OCI-M2 (cell line): ENCODE results near the gene PLEKHS1.

Source experiments
- DNase-seq: peaks from one replicate; lab custom pipeline; 2025; ENCODE audit not compliant: unreplicated experiment; lab: John Stamatoyannopoulos, UW

Gene PLEKHS1

DNA sequence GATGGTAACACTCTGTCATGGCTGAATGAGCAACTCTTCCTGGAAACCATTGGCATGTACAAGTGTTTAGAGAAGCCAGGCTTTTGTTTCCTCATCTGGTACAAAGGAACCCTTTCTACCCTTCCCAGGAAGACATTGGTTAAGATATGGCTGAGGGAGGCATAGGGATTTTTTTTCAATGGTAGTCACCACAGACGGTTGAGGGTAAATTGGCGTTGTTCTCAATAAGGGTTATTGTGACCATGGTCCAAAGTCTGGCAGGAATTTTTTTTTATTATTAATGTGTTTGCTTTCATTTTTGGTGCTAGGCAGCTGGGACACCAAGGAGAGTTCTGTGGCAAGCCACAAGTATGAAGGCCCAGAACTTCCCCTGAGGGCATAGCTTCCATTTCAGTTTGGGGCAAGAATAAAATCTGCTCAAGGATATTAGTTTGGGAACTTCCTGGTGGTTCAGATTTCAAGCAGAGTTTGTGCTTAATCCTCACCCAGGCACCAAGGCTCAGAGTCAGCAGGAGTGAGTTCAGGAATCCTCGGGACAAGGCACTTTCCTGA, at the start of gene PLEKHS1:
TSS of gene PLEKHS1 (plus strand) at position 502 of the 552 bp plus-strand sequence. CDS start 3,596 bp downstream, outside the sequence.
- DNase-seq: no peak

DNA sequence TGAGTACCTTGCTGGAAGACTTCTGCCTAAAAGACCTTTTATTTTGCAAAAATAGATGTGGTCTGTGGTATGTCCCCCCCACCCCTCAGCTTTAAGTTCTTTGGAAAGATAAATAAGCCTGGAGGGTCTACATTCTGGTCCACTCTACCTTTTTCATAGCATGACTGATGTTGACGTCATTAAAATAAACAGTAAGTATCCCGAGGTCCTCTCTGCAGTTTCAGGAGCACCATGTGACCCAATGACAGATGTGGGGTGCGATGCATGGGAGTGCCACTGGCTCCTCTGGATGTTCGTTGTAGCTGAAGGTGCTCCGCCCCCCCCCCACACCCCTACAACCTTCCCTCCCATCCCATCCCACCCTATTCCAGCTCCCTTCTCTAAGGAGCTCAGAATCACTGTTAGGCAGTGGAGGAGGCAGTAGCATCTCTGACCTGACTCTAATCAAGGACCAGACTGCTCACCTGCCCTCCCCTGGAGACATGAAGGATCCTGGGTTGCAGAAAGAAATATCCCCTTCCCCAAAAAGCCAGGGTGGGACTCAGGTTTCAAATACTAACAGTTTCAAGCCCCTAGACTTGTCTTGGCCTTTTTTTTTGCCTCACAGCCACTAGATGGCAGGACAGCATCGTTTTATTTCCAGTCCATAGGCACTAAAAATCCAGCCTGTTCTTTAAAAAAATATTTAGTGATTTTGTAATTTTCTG, 46.7 kb upstream of the PLEKHS1 start:
- DNase-seq: no peak

DNA sequence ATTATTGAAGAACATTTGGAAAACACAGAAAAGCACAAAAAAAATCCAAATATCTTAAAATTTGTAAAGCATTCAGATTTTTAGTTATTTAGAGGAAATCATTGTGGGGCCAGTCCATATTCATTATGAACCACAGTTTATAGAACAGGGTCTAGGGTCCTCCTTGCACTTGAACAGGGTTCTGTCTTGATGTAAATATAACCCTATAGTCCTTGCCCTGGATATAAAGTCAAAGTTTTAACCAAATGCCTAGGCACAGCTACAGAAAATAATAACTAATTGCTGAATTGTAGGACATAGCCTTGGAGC, 46.2 kb upstream of the PLEKHS1 start:
- DNase-seq: no peak

DNA sequence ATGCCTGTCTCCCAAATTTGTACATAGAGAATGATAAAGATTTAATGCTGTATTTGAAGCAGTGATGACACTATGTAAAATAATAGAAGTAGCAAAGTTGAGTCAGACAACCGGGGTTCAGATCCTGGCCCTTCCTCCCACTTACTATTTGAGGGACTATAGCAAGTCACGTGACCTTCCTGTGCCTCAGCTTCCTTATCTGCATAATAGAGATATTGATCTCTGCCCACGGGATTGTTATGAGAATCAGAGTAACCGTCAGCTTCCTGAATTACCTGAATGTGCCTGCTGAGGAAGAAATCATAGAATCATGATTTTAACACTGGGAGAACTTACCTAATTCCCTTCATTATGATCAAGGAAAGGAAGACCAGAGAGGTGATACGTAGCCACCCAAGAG, 44.9 kb upstream of the PLEKHS1 start:
- no peak for DNase-seq

DNA sequence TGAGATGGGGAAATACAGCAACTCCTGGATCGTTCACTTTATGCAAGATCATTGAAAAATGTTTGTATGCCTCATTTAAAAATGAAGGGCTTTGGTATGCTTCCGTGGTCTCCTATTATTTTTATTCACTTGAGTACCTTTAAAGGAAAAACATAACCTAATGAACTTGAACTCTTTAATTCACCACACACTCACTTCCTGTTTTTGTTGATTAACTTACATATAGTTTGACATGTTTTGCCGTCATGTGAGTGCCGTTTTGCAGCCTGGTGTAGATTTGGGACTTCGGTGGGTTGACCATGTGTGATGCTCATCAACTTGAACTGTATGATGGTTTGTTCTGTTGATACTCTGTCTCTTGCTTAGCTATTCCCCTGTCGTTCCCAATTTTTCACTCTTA, 42.8 kb upstream of the PLEKHS1 start:
- DNase-seq: no peak

DNA sequence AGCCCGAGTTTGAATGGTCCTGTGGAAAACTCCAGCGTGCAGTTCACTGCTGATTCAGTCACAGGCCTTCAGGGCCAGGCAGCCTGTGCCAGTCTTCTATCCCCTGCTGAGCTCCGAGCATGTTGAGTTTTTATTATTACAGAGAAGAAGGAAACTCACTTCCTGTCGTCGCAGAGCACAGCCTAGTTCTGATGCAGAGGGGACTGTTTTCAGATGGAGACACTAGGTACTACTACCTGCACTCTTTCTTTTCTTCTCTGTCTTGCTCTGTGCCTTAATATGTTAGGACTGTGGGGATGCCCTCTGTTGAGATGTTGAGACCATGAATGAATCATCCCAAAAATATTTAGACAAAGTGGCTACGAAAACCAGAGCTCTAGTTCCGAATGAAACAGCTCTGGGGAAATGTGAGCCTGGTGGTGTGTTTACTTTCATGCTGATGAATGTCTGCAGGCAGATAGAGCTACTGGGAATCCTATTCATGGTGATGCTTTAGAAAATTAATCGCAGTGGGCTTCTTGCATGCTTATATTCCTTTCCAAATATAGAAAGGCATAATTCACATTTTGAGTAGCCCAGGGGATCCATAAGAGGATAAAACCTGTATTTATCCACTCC, 42.2 kb upstream of the PLEKHS1 start:
- no peak for DNase-seq

DNA sequence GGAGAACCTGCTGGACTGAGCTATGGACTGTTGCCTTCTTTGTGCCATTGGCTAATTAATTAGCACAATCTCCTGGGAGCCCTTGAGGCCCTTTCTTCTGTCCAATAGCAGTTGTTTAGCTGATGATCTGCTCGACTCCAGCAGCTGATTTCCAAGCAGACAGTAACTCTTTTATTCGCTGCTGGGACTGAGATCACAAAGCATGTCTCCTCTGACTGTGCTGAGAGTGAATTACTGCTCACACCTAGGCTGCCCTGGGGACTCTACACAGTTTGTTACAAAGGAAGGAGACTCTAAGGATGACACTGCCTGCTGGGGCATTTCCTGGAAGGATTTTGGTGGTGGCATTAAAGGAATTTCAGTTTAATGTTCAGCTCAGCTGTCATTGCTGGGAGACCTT, 40.3 kb upstream of the PLEKHS1 start:
- DNase-seq: no peak

DNA sequence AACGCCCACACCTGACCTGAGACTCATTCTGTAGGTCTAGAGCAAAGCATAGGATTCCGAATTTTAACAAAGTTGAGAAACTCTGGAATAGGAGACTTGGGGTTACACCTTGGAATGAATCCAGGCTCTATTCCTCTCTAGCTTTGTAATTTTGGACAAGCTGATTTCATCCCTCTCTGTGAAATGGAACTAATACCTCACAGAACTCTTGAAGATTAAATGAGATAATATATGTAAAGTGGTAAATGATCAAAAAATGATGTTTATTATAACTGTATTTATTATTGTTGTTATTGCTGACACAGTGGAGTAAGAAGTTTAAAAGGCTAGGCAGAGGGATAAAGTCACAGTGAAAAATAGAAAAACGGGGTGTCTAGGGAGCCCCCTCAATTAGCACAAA, 39.5 kb upstream of the PLEKHS1 start:
- no peak for DNase-seq

DNA sequence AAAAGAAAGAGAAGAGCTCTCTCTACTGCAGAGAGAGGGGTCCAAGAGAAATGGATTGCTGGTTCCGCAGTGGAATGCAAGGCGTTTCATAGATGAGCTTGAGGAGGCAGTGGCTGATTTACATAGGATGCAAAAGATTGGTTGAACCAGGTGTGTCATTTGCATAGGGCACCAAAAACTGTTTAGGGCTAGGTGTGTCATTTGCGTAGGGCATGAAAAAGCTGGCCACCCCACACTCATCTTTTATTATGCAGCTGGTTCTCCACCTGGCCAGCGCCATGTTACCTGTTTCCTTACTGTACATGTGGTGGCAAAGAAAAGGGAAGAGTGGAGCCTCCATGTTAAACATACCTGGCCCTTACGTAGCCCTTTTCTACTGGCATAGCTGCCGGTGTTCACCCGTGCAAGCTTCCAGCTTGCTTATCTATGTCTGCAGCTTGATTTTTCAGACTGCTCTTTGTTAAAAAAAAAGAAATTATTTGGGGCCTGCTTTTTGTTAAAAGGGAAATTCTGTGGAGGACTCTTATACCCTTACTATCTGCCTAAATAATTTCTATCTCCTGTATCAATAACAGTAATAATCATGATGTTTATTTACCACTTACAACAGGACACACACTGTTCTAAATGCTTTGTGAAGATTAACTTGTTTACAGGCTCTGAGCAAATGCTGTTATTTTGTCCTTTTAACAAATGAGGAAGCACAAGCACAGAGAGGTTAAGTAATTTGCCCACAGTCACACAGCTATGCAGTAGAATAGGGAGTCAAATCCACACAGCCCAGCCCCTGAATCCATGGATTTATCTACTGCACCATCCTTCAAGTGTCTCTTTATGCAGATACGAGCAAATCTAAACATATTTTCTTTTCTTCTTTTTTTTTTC, 38.5 kb upstream of the PLEKHS1 start:
- DNase-seq: no peak

DNA sequence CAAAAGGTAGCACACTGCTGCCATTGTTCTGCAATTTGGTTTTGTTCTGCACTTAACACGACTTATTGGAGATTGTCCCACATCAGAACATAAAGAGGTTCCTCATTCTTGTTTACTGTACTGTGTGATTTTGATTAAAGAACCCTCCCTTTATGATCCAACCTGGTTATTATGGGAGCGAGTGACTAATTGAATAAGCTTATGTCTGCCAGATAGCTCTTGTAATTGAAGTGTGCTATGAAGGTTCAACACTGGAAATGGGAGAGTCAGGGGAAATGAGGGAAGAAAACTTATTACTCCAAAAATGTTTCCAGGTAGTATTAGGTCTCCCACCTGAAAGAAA, 37.9 kb upstream of the PLEKHS1 start:
- no peak for DNase-seq

DNA sequence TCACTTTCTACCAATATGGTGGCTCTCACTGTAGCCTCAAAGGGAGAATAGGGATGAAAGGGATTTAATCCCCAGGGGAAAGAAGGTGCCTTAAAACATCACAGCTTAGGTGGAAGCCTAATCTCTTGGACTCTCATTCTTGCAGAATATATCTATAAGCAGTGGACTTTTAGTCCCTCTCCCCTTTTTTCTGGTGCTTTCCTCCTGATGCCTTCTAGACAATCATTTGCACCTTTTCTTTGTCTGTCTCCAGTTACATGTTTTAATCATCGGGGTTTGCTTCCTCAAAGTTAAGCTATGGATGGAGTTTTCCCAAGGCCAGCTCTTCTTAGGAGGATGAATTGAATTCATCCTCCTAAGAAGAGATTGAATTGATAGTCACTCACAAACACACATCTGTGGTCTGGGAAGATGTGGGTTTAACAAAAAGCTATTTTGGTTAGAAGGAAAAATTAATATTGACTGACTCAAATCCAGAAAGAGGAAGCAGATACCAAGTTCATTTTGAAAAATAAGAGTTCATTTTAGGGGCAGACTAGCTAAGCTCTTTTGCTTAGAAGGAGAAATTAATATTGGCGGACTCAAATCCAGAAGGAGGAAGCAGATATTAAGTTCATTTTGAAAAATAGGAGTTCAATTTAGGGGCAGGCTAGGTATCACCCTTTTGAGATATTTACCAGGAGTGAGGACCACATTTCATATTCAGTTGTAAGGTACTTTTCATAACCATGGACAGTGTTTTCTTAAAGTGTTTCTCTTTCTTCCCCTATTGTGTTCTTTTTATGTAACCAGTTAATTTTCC, 35.2 kb upstream of the PLEKHS1 start:
- DNase-seq: no peak

DNA sequence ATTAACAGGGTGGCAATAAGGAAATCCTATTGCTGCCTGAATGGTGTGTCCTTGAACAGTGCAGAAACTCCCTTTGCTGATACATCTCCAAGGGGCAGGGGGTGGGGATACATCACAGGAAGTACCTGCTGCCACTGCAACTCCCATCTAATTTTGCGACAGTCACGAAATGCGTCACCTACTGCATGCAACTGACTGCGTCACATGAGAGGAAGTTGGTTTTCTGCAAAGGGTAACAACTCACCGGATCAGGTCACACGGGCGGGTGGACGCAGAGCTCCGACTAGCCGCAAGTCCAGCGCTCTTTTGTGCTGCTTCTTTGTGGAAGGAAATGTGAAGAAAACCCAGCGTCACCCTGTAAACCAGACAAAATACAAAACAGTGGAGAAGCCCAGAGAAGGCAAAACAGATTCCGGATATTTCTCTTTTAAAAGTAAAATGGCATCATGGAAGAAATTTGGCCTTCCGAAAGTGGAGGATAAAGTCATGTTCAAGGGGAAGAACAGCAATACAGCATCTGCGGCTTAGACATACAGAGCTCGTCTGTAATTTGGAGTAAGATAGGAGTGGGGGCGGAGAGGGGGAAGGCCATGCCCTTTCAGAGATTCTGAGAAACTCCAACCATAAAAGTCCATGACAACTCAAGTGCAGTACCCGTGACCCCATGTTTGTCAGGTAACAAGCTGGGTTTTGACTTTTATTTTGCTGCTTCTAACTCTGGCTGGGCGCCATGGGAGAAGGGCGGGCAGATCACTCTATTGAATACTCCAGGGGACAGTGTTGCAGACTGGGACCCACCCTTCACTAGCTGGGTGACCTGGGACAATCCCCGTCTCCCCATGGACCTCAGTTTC, 32.3 kb upstream of the PLEKHS1 start:
- DNase-seq: no peak

DNA sequence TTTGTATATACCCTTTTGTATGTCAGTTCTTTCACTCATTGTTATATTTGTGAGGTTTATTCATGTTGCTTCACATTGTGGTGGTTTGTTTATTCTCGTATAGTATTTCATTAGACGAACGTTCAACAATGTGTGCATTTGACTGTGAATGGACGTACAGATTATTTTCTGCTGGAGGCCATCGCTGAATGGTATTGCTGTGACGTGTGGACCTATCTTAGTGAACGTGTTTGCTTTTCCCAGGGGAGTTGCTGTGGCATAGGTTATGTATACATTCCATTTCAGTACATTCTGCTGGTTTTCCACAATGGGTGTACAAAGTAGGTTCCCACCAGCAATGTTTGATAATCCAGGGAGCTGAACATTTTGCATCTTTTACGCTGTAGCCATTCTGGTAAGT, 31.1 kb upstream of the PLEKHS1 start:
- no peak for DNase-seq

DNA sequence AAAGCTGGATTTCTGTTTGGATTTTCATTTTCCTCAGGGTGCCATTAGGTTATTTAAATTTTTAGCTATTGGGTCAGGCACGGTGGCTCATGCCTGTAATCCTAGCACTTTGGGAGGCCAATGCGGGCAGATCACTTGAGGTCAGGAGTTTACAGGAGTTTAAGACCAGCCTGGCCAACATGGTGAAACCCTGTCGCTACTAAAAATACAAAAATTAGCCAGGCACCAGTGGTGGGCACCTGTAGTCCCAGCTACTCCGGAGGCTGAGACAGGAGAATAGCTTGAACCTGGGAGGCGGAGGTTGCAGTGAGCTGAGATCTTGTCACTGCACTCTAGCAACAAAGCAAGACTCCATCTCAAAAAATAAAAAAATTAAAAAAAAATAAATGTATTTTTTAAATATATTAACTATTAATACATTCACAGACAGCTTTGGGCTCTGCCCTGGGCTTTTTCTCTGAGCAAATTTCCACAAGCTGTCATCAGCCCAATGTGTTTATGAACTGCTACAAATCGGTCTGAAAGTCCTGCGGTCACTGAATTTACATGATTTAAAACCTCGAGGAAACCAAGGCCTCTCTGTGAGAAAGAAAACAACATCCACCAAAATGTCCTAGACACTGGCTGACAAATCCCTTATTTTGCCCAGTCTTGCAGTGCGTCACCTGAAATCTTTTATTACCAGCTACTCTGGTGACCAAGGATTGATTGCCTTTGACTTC, 19.2 kb upstream of the PLEKHS1 start:
- DNase-seq: no peak

DNA sequence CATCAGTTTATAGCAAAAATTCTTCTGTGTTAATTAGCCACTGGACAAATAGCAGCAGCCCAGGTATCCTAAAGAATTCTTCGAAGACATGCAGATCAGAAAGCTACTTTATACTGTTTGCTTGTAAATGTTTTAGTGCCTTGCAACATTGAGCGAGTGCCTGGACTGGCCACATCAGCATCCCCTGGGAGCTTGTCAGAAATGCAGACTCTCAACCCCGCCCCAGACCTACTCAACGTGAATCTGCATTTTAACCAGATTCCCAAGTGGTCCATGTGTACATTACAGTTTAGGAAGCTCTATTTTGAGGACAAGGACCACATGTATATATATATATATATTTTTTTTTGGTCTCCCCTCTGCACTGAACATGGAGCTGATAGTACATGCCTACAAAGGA, 18.5 kb upstream of the PLEKHS1 start:
- no peak for DNase-seq

DNA sequence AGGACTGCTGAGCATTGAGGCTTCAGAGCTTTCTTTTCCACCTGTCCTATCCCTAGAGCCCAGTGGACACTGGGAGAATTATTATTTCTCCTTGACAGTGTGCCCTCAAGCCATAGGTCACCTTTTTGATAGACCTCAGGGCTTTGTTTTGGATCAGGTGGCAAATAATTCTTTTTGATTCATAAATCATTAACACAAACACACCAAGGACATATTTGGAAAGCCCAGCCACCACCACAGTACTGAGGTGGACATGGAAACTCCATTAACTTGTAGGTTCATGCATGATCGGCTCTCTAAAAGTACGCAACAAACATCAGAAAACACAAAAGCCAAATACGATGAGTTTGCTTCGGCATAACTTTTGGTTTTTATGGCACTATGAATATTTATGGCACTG, 17.8 kb upstream of the PLEKHS1 start:
- no peak for DNase-seq

DNA sequence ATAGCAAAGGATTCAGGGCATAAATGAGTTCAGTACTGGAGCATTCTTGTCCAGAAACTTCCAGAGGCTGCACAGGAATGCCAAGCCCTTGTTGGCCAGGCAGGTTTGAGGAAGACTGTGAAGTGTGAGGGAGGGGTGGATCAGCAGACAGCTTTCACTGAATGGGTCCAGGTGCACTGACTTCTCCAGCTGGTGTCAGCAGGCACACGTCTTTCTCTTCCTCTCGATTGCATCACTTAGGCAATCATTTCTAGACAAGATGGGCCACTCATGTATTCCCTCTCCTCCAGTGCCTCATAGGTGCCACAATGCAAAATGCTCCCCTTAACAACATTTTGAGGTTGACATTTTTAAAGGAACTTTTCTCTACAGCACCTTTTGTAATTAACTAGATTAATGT, 15.6 kb upstream of the PLEKHS1 start:
- no peak for DNase-seq

DNA sequence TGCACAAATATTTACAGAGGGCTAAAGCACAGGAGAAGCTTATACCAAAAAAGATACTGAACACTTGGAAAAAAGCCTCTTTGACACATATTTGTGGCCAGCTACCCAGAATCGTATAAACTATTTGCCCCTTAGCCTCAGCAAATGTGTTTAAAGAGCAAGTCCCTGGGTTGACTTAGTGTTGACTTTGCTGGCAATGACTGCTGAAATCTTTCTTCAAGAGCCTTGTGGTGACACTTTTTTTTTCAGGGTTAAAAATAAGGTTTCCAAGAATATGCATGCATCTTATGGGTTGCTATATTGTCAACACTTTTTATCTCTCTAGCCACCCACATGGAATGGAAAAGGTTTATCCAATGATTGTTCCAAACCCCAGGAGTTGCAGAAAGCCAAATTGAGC, 14.9 kb upstream of the PLEKHS1 start:
- DNase-seq: no peak

DNA sequence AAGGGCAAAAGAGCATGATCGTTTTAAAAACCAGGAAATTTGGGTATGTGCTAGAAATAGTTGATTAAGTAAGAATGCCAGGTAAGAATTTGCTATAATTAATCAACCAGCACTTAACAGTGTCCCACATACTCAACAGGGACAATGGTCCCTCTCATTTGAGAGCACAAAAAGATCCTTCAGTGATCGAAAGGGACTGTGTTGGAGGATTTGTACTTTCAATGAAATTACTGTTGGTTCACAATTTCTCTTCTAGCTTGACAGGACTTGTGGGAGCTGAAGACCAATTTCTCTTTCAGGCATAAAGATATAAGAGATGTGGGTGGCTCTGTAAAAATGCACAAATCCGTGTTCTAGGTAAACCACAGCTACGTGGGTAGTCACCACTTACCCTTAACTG, 12.5 kb upstream of the PLEKHS1 start:
- no peak for DNase-seq

DNA sequence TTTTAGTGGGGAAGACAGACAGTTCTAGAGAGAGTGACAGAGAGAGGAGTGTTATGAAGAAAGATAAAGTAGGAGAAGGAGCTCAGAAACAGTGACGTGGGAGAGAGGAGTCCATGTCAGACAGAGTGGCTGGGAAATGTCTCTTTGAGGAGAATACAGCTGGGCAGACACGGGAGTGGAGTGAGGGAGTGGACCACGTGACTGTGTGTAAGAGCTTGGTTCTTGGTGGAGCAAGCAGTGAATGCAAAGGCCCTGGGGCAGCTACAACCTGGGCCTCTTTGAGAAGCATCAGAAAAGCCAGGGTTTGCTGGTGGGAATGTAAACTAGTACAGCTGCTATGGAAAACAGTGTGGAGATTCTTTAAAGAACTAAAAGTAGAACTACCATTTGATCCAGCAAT, 11.9 kb upstream of the PLEKHS1 start:
- DNase-seq: no peak
